H1 (cell line): ENCODE data around the gene LCA5. TPM values are rescaled to one million over a fixed set of nuclear protein-coding genes. Genes with fewer than 3 reads are reported as not detected.

ENCODE experiments used
- CTCF ChIA-PET: fragments of 300-600 bp; sonication (Branson Sonifier 250); formaldehyde crosslinking; loops from one replicate; lab custom pipeline; 2021; ENCODE audit not compliant: partially characterized antibody; lab: Charles Lee
- POLR2A ChIA-PET: fragments of 300-600 bp; sonication (Branson Sonifier 250); formaldehyde crosslinking; loops from one replicate; lab custom pipeline; 2021; ENCODE audit warnings: inconsistent platforms; ENCODE audit not compliant: partially characterized antibody; lab: Charles Lee
- DNase-seq, 2 experiments: peaks; one replicate each; pipeline versions ENCODE4 v3.0.0 to v3.0.0-alpha.2; 2010 to 2022; ENCODE audit warnings: low spot score in 2 of 2, low read depth in 1 of 2, mixed read lengths in 1 of 2
- FAIRE-seq: peaks from 2 replicates; lab custom pipeline; 2011; peaks lifted over from hg19 to GRCh38; lab: Jason Lieb, UNC
- H2AFZ ChIP-seq: 2 replicates; pipeline ENCODE4 v1.8.1; 2012; ENCODE audit warnings: low read length, inconsistent platforms
- H2AK5ac ChIP-seq: 2 replicates; pipeline ENCODE4 v1.6.1; 2013; ENCODE audit warnings: low read depth, low read length
- H2BK120ac ChIP-seq: replicated peaks from 2 replicates; pipeline ENCODE3; 2013; ENCODE audit warnings: low read depth, low read length, inconsistent platforms
- H2BK12ac ChIP-seq: 2 replicates; pipeline ENCODE4 v1.6.1; 2013; ENCODE audit warnings: low read depth, low read length
- H2BK15ac ChIP-seq: 2 replicates; pipeline ENCODE4 v1.6.1; 2013; ENCODE audit warnings: low read length
- H2BK20ac ChIP-seq: 2 replicates; pipeline ENCODE4 v1.6.1; 2013; ENCODE audit warnings: low read length
- H2BK5ac ChIP-seq: 2 replicates; pipeline ENCODE4 v1.6.1; 2013; ENCODE audit warnings: low read depth, low read length
- H3K14ac ChIP-seq: 2 replicates; pipeline ENCODE4 v1.6.1; 2013; ENCODE audit warnings: inconsistent platforms; ENCODE audit not compliant: insufficient read length
- H3K18ac ChIP-seq: 2 replicates; pipeline ENCODE4 v1.6.1; 2013; ENCODE audit warnings: low read length; ENCODE audit errors: extremely low read depth
- H3K23ac ChIP-seq: 2 replicates; pipeline ENCODE4 v1.6.1; 2013; ENCODE audit warnings: inconsistent platforms; ENCODE audit not compliant: insufficient read length
- H3K23me2 ChIP-seq: 2 replicates; pipeline ENCODE4 v1.6.1; 2013; ENCODE audit warnings: low read depth, low read length
- H3K27ac ChIP-seq: 2 replicates; pipeline ENCODE4 v1.6.1; 2011; ENCODE audit warnings: low read depth, low read length, inconsistent platforms
- H3K27me3 ChIP-seq, 4 experiments: replicated peaks in 1 of 4; 1 replicate in 1 of 4; 2 replicates in 3 of 4; pipeline versions ENCODE4 v1.6.1 to v1.8.1; 2011 to 2013; ENCODE audit warnings: low read length in 3 of 4, mild to moderate bottlenecking in 3 of 4, inconsistent platforms in 2 of 4, mixed read lengths in 2 of 4, moderate library complexity in 1 of 4; ENCODE audit not compliant: control insufficient read depth in 3 of 4, insufficient read depth in 3 of 4; ENCODE audit errors: extremely low read depth in 1 of 4
- H3K36me3 ChIP-seq, 4 experiments: 2 replicates each; pipeline versions ENCODE4 v1.6.1 to v1.8.1; 2011 to 2013; ENCODE audit warnings: mild to moderate bottlenecking in 4 of 4, low read length in 3 of 4, moderate library complexity in 2 of 4, control low read depth in 1 of 4, inconsistent platforms in 1 of 4; ENCODE audit not compliant: insufficient read depth in 4 of 4, control insufficient read depth in 2 of 4
- H3K4ac ChIP-seq: replicated peaks from 2 replicates; pipeline ENCODE3; 2013; ENCODE audit warnings: low read length, low read depth, mixed read lengths, inconsistent platforms; ENCODE audit not compliant: insufficient read length
- H3K4me1 ChIP-seq, 4 experiments: replicated peaks in 1 of 4; 1 replicate in 1 of 4; 2 replicates in 3 of 4; pipeline versions ENCODE4 v1.6.1 to v1.8.1; 2011 to 2013; ENCODE audit warnings: low read length in 3 of 4, inconsistent platforms in 2 of 4, mixed read lengths in 1 of 4; ENCODE audit not compliant: insufficient read depth in 4 of 4, control insufficient read depth in 3 of 4
- H3K4me2 ChIP-seq, 2 experiments: 2 replicates each; pipeline versions ENCODE4 v1.6.1 to v1.8.1; 2011 to 2013; ENCODE audit warnings: low read depth in 2 of 2, low read length in 2 of 2, control low read depth in 1 of 2, inconsistent platforms in 1 of 2, mild to moderate bottlenecking in 1 of 2; ENCODE audit not compliant: insufficient read depth in 1 of 2
- H3K4me3 ChIP-seq, 4 experiments: fragments of 200-600, 300-600 bp in 1 of 4; sonication (generic), shearing (Covaris generic), sonication (Bioruptor Twin) in 1 of 4; 2 replicates each; pipeline versions ENCODE4 v1.5.1 to v1.8.1; 2011 to 2016; ENCODE audit warnings: low read length in 4 of 4, low read depth in 3 of 4, control low read depth in 2 of 4, inconsistent platforms in 2 of 4, mild to moderate bottlenecking in 2 of 4, mixed read lengths in 1 of 4, moderate library complexity in 1 of 4; ENCODE audit not compliant: insufficient read depth in 2 of 4; ENCODE audit errors: extremely low read depth in 1 of 4
- H3K56ac ChIP-seq: replicated peaks from 2 replicates; pipeline ENCODE3; 2013; ENCODE audit warnings: low read depth, mild to moderate bottlenecking, mixed read lengths, low read length, inconsistent platforms; ENCODE audit not compliant: insufficient read length
- H3K79me1 ChIP-seq: 2 replicates; pipeline ENCODE4 v1.6.1; 2013; ENCODE audit warnings: low read depth, low read length, control low read depth
- H3K79me2 ChIP-seq, 2 experiments: 2 replicates each; pipeline versions ENCODE4 v1.6.1 to v1.8.1; 2012 to 2013; ENCODE audit warnings: low read length in 2 of 2, mild to moderate bottlenecking in 2 of 2, inconsistent platforms in 1 of 2; ENCODE audit not compliant: insufficient read depth in 2 of 2, control insufficient read depth in 1 of 2
- H3K9ac ChIP-seq, 4 experiments: replicated peaks in 1 of 4; 1 replicate in 1 of 4; 2 replicates in 3 of 4; pipeline versions ENCODE4 v1.6.1 to v1.8.1; 2011 to 2013; ENCODE audit warnings: low read depth in 3 of 4, low read length in 3 of 4, control low read depth in 2 of 4, mild to moderate bottlenecking in 2 of 4, moderate library complexity in 2 of 4, inconsistent platforms in 1 of 4; ENCODE audit errors: extremely low read depth in 1 of 4
- H3K9me3 ChIP-seq, 2 experiments: 2 replicates each; pipeline versions ENCODE4 v1.6.1 to v1.8.1; 2012 to 2013; ENCODE audit warnings: mild to moderate bottlenecking in 2 of 2, moderate library complexity in 2 of 2, control low read depth in 1 of 2, inconsistent platforms in 1 of 2, low read depth in 1 of 2, low read length in 1 of 2, mixed read lengths in 1 of 2; ENCODE audit not compliant: insufficient read depth in 2 of 2
- H4K20me1 ChIP-seq, 2 experiments: replicated peaks in 1 of 2; 2 replicates each; pipeline versions ENCODE3 to v1.8.1; 2011 to 2013; ENCODE audit warnings: inconsistent platforms in 2 of 2, low read length in 2 of 2, mild to moderate bottlenecking in 1 of 2; ENCODE audit not compliant: insufficient read depth in 2 of 2, control insufficient read depth in 1 of 2
- H4K5ac ChIP-seq: 2 replicates; pipeline ENCODE4 v1.6.1; 2013; ENCODE audit warnings: low read length, low read depth, mixed read lengths, inconsistent platforms; ENCODE audit not compliant: insufficient read length
- H4K8ac ChIP-seq: 2 replicates; pipeline ENCODE4 v1.8.0; 2013; ENCODE audit warnings: mild to moderate bottlenecking, moderate library complexity, low read length, inconsistent platforms; ENCODE audit not compliant: insufficient read depth; ENCODE audit errors: extremely low read depth
- H4K91ac ChIP-seq: replicated peaks from 2 replicates; pipeline ENCODE3; 2013; ENCODE audit warnings: low read length, mixed read lengths, inconsistent platforms; ENCODE audit not compliant: insufficient read length
- BCL11A ChIP-seq, 2 experiments: IDR thresholded peaks; one replicate each; pipeline ENCODE4 v1.6.1; 2011; ENCODE audit warnings: low read depth in 2 of 2, low read length in 2 of 2, mild to moderate bottlenecking in 2 of 2
- NANOG ChIP-seq: IDR thresholded peaks from 2 replicates; pipeline ENCODE4 v1.6.1; 2011; ENCODE audit warnings: low read length, low read depth, mild to moderate bottlenecking, inconsistent platforms; ENCODE audit not compliant: insufficient read depth, poor library complexity, severe bottlenecking
- SIRT6 ChIP-seq: IDR thresholded peaks from one replicate; pipeline ENCODE4 v1.7.1; 2012; ENCODE audit warnings: low read length, inconsistent platforms
- WGBS, 2 experiments: shearing (Covaris generic) in 1 of 2; methylation state at CpG; one replicate each; pipeline versions ENCODE4 v1.1.6 to v1.1.7; 2013 to 2015; ENCODE audit warnings: low lambda C conversion rate in 2 of 2, mixed read lengths in 2 of 2, inconsistent platforms in 1 of 2, low coverage in 1 of 2, missing lambda C conversion rate in 1 of 2; ENCODE audit not compliant: insufficient replicate concordance in 2 of 2, insufficient coverage in 1 of 2, insufficient read length in 1 of 2; ENCODE audit errors: extremely low coverage in 1 of 2, missing lambda C conversion rate in 1 of 2; 5-methylcytosine and 5-hydroxymethylcytosine counted together
- polyA plus RNA-seq, 7 experiments: library from polyadenylated mRNA; depleted of rRNA in 3 of 7; stranded (reverse) in 5 of 7; unstranded in 2 of 7; fragments of >200 nt in 5 of 7; fragments of 200-250 nt in 2 of 7; gene quantifications; 1 replicate in 5 of 7; 2 replicates in 1 of 7; 4 replicates in 1 of 7; pipeline versions ENCODE4 v1.2.1 to v1.2.3, GENCODE V29; 2011 to 2013; ENCODE audit warnings: missing spikeins in 2 of 7, mixed read lengths in 2 of 7
- total RNA-seq: library from RNA; stranded (reverse); fragmentation: NEBNext Ultra II Directional; extraction: Animal tissue kit (Norgen Biotek cat#: 25700); gene quantifications from 2 replicates; pipeline ENCODE4 v1.2.1, GENCODE V29; 2021

The LCA5 gene
- total and polyA plus RNA-seq, 2 of the 8 experiments (the other 6 are each of a cell fraction or from before 2014, with no cell fraction given) = 0.44 to 3.6 TPM

- Histone ChIP-seq H4K8ac (no peak overlapping the region), H4K91ac (no peak overlapping the region), H2AK5ac (no peak overlapping the region), H3K18ac (no peak overlapping the region), H3K4me2 (no peak overlapping the region), H3K36me3 (no peaks in the 10 kb centered on the region), H3K79me1 (no peaks in the 10 kb centered on the region), H3K27ac (no peak overlapping the region), H3K23me2 (no peaks in the 10 kb centered on the region), H2AFZ (no peak overlapping the region), H2BK12ac (no peak overlapping the region), H2BK15ac (no peak overlapping the region), H4K20me1 (no peaks in the 10 kb centered on the region), H3K9me3 (no peaks in the 10 kb centered on the region), H3K27me3 (no peaks in the 10 kb centered on the region), H3K23ac (no peak overlapping the region), H2BK120ac (no peak overlapping the region), H2BK5ac (no peak overlapping the region), H2BK20ac (no peak overlapping the region), H3K4me3 (no peak overlapping the region), H3K79me2 (no peaks in the 10 kb centered on the region), H3K56ac (no peak overlapping the region), H3K4me1 (no peaks in the 10 kb centered on the region), H3K4ac (no peak overlapping the region), H3K14ac (no peak overlapping the region), H3K9ac (no peak overlapping the region), H4K5ac (no peak overlapping the region)
- TF ChIP-seq SIRT6 = no peak
- no peak for TF ChIP-seq NANOG
- no peak for TF ChIP-seq BCL11A (IDR thresholded peaks at IDR 0.05; ENCODE audit: low read depth in 2 of 2, low read length in 2 of 2)
- CTCF ChIA-PET = interaction anchor here (1.2 to 1.3 kb wide), 3 partner anchors 10 to 28 kb away, joined by 3 read pairs; no protein-coding TSS in a partner anchor
- POLR2A ChIA-PET = interaction anchor here (0.6 to 1.4 kb wide), 2 partner anchors 21 to 508 kb away, joined by 3 read pairs; no protein-coding TSS in a partner anchor
- FAIRE-seq (no peak), DNase-seq (no peak)
- WGBS, 2 experiments = 91% methylated on average over 2 of the region's 2 CpGs; no CpG with 5 or more reads in 1 of the 2 experiments
Measured at GRCh38 chr6:79557673-79558467, 20.6 kb upstream of the LCA5 start.
